IPS-20b (cell line): Measurements from ENCODE around the gene CDYL.

Source experiments
- H3K27ac ChIP-seq: one replicate; pipeline ENCODE4 v1.5.1; 2013; ENCODE audit warnings: low read length
- H3K27me3 ChIP-seq: 2 replicates; pipeline ENCODE4 v1.6.1; 2013; ENCODE audit warnings: mild to moderate bottlenecking, low read length, inconsistent platforms; ENCODE audit not compliant: insufficient read depth
- H3K36me3 ChIP-seq: 2 replicates; pipeline ENCODE4 v1.6.1; 2013; ENCODE audit warnings: low read depth, mild to moderate bottlenecking, inconsistent platforms, low read length, moderate library complexity; ENCODE audit not compliant: insufficient read depth
- H3K4me1 ChIP-seq: 2 replicates; pipeline ENCODE4 v1.6.1; 2013; ENCODE audit warnings: mild to moderate bottlenecking, control low read depth, inconsistent platforms, low read length, moderate library complexity; ENCODE audit not compliant: insufficient read depth
- H3K4me3 ChIP-seq: 2 replicates; pipeline ENCODE4 v1.5.1; 2013; ENCODE audit warnings: mild to moderate bottlenecking, low read length, inconsistent platforms
- H3K9ac ChIP-seq: 2 replicates; pipeline ENCODE4 v1.6.1; 2013; ENCODE audit warnings: low read depth, mild to moderate bottlenecking, inconsistent platforms, low read length, moderate library complexity
- H3K9me3 ChIP-seq: 2 replicates; pipeline ENCODE4 v1.6.1; 2013; ENCODE audit warnings: mild to moderate bottlenecking, low read depth, low read length, inconsistent platforms; ENCODE audit not compliant: insufficient read depth

Gene CDYL

DNA sequence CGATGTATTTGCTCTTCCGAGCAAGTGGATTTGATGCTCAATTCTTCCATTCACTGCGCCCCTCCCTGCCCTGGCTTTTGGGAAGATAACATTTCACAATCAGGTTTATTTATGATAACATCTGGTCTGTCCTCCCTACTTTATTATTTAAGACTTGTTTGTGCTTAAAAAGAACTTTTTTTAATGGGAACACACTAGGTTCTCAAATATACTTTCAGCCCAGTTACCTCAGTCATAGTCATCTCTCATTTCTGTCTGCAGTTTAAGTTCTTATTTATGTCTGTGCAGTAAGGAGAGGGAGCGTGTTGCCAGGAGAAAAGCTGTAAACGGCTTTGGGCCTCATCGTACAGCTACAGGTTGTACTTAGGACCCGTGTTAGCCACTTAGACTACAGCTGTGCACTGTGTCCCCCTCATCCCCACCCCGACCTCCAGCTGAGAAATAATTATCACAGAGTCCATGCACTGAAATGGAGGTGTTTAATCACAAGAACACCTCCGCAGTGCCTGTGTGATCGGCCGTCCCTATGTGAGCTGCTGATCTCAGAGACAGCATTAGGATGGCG is 128.3 kb downstream of the CDYL start:
- no peak overlapping the region for H3K4me3 ChIP-seq
- peaks cover 10% of the 10 kb centered on the region for H3K4me1 ChIP-seq
- H3K9ac ChIP-seq, result no peak overlapping the region
- no peaks in the 10 kb centered on the region for H3K27me3 ChIP-seq
- peaks cover 40% of the 10 kb centered on the region; the same call in 1 of the 2 replicates for H3K36me3 ChIP-seq
- H3K9me3 ChIP-seq, result no peaks in the 10 kb centered on the region
- no peak overlapping the region for H3K27ac ChIP-seq

DNA sequence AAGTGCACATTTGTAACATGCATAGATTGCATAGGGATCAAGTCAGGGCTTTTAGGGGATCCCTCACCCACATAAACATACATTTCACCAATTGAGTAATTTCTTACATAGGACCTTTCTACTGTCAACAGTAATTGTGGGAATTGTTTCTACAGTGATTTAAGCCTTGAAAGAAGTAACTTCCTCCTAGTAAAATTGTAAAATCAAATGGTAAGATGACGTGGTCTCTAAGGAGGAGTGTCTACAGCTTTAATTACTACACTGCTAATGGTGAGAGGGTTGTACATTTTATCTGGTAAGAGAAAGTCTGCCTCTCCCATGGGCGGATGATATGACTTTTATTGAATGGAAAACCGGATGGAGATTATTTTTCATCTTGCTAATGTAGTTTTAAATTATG is 129.6 kb downstream of the CDYL start:
- H3K27me3 ChIP-seq, result no peaks in the 10 kb centered on the region
- no peak overlapping the region for H3K9ac ChIP-seq
- H3K9me3 ChIP-seq, result no peaks in the 10 kb centered on the region
- peaks cover 10% of the 10 kb centered on the region for H3K4me1 ChIP-seq
- no peak overlapping the region for H3K4me3 ChIP-seq
- peaks cover 36% of the 10 kb centered on the region; the same call in 1 of the 2 replicates for H3K36me3 ChIP-seq
- H3K27ac ChIP-seq, result no peak overlapping the region

DNA sequence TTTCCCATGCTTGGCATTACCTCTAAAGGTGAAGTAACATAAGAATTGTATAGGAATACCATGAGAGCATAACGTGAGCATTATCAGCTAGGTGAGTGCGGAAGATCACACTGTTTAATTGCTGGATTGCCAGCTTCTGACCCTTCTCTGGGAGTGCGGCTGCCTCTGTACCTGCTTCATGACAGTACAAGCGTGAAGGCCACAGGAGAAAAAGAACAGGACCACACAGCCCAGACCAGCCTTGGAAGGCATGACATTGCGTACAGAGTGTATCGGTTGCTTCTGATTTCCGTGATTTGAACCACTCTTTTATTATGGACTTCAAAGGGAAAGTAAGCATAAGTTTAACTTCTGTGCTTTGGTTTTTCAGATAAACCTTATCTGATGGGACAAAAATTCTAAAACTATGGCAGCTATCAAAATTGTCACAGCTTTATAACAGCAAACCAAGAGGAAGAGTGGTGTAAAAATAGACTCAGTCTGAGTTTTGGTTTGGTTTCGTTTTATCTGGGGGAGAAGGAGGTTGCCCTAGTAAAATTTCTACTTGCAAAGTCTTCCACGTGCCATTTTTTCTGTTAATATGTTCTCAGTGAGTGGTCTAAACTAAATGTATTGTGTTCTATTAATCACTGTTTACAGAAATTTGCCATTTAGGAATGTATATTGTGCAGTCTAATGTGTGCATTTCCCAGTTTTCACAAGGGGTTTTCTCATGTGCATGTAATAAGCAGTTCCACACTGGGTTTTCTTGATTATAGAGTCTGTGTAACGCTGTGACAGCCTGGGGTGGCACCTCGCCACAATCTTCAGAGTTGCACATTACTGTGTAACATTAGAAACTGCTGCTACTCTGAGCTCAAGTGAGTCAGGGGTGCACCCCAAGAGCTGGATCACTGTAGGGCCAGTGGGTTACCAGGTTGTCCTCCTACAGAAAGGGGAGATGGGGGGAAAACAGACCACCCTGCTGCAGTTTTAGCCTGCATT is 130.4 kb downstream of the CDYL start:
- H3K27ac ChIP-seq, result no peak overlapping the region
- no peak overlapping the region for H3K4me3 ChIP-seq
- peaks cover 10% of the 10 kb centered on the region for H3K4me1 ChIP-seq
- no peak overlapping the region for H3K9ac ChIP-seq
- H3K9me3 ChIP-seq, result no peaks in the 10 kb centered on the region
- H3K27me3 ChIP-seq, result no peaks in the 10 kb centered on the region
- H3K36me3 ChIP-seq, result peaks cover 32% of the 10 kb centered on the region; the same call in 1 of the 2 replicates

DNA sequence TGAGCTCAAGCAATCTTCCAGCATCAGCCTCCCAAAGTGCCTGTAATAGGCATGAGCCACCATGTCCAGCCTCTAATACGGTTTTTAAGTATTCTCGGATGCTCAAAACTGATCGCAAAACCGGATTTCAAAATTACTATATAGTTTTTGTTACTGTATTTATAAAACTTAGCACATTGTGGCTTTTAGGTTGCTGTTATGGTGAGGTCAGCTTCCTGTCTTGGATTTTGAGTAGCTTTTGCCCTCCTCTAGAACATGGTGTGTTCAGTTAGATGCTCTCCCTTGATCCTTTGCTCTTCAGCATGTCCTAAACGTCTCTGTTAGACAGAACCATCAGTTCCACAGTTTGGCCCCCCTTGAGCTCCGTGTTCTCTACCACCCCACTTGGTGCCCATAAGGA is 131.4 kb downstream of the CDYL start:
- peaks cover 10% of the 10 kb centered on the region for H3K4me1 ChIP-seq
- H3K4me3 ChIP-seq, result no peak overlapping the region
- H3K36me3 ChIP-seq, result peaks cover 25% of the 10 kb centered on the region; the same call in 1 of the 2 replicates
- no peaks in the 10 kb centered on the region for H3K9me3 ChIP-seq
- H3K27ac ChIP-seq, result no peak overlapping the region
- H3K27me3 ChIP-seq, result no peaks in the 10 kb centered on the region
- no peak overlapping the region for H3K9ac ChIP-seq

DNA sequence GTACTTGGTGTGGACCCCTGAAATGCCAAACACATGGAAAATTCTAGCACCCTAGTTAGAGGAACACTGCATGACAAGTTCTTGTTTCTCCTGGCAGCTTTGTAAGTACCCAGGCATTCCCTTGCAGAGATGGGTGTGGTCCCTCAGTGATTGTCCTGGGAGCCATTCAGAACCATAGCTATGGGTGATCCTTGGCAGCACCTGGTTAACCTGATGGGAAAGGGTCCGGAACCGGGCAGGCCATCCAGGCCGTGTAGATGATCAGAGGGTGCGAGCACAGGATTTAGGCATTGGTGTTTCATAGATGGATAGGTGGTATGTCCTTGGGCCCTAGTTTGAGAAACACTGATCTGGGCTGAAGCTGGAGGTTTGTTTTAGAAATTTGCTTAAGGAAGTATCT is 131.9 kb downstream of the CDYL start:
- no peak overlapping the region for H3K4me3 ChIP-seq
- H3K9me3 ChIP-seq, result no peaks in the 10 kb centered on the region
- H3K9ac ChIP-seq, result no peak overlapping the region
- H3K27ac ChIP-seq, result no peak overlapping the region
- H3K27me3 ChIP-seq, result no peaks in the 10 kb centered on the region
- H3K36me3 ChIP-seq, result peaks cover 24% of the 10 kb centered on the region; the same call in 1 of the 2 replicates
- H3K4me1 ChIP-seq, result peaks cover 14% of the 10 kb centered on the region

DNA sequence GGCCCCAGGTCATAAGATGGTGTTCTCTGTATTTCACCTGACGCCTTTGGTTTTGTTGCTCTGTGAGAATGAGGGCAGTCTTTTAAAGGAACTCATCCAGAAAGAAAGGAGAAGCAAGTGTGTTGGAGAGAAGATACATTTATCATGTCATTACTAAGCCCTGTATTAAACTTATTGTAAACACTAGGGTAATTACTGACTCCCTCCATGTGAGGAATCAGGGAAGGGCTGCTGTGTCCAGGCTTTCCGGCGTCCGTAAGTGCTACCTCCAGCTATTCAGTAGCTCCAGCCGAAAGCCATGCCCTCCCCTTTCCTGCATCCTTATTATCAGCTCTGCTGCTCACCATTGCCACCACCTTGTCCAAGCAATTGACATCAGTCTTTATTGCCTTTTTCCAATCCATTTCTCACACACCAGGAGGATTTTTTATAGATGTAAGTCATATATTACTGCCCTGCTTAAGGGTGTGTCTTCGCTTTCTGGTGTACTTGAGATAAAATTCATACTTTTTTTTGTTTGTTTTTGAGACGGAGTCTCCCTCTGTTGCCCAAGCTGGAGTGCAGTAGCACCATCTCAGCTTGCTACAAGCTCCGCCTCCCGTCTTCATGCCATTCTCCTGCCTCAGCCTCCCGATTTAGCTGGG is 133.0 kb downstream of the CDYL start:
- Histone ChIP-seq H3K9ac (no peak overlapping the region), H3K27ac (no peak overlapping the region), H3K36me3 (peaks cover 17% of the 10 kb centered on the region; the same call in 1 of the 2 replicates), H3K9me3 (no peaks in the 10 kb centered on the region), H3K27me3 (no peaks in the 10 kb centered on the region), H3K4me3 (no peak overlapping the region), H3K4me1 (peaks cover 23% of the 10 kb centered on the region)

DNA sequence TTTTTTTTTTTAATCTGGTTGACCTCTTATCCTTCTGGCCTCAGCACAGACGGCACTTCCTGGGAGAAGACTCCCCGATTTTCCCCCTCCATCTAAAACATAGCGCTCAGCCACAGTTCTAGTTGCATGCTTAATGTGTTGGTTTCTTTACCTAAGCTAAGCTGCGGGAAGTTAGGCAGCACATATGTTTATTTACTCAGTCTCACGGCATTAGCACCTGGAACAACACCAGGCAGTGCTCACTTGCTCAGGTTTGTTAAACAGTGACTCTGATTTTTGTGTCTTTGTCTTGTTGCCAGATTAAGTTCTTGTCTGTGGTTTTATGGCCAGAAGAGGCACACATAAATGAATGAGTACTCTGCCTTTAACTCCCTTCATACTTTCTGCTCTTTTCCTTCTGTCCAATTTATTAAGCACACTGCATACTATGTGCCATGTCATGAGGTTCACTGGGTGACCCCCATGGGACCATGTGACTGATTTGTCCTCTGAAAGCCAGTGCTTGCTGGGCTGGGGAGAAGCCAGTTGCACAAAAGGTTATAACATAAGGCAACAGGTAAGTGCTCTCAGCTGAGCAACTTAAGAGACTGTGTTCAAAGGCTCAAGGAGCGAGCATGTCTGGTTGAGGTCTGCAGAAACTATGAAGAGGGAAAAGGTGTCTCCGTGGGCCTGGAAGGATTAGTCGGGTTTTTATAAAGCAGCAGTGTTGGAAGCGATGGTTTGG is 134.0 kb downstream of the CDYL start:
- H3K27me3 ChIP-seq, result no peaks in the 10 kb centered on the region
- H3K27ac ChIP-seq, result no peak overlapping the region
- H3K4me3 ChIP-seq, result no peak overlapping the region
- peaks cover 17% of the 10 kb centered on the region; the same call in 1 of the 2 replicates for H3K36me3 ChIP-seq
- peaks cover 31% of the 10 kb centered on the region for H3K4me1 ChIP-seq
- no peaks in the 10 kb centered on the region for H3K9me3 ChIP-seq
- H3K9ac ChIP-seq, result no peak overlapping the region

DNA sequence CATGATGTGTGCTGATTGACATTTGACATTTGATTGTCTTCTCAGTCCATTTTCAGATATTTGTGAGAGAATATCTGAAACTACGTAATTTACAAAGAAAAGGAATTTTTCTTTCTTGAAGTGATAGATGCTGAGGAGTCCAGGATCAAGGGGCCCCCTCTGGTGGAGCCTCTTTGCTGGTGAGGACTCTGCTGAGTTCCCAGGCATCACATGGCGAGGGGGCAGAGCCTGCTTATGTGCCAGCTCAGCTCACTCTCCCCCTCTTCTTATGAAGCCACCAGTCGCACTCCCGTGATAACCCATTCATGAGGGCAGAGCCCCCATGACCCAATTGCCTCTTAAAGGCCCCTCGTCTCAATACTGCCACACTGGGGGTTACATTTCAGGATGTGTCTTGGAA is 136.4 kb downstream of the CDYL start:
- Histone ChIP-seq H3K4me1 (peaks cover 31% of the 10 kb centered on the region), H3K27ac (no peak overlapping the region)

DNA sequence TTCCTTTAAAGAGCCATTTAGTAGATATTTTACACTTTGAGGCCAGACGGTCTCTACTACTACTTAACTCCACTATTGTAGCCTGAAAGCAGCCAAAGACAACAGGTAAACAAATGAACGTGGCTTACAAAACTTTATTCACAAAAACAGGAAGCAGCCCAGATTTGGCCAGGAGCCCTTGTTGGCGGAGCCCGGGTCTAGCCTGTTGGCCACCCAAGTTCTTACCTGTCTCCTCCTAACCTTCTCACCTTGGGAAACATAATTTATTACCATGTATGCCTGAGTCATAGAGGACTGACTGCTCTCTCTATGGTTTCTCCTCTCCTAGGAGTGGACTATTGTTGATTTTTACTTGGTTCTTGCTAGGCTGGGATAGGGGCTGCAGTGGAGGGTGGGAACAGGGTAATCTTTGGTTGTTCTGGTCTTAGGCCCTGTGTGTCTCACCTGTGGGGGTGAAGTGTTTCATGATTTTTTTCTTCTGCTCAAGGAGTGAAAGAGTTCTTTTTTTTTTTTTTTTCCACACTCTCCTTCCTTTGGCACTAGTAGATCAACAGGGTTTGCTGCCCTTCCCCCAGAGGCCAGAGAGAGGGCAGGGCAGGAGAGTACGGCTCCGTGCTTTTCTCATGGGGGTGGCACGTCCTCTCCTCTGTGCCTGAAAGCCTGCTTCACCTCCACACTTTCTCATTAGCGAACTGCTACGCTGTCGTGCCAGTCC is 137.7 kb downstream of the CDYL start:
- Histone ChIP-seq H3K36me3 (0 out of 2 replicates have a peak, but pooled peaks cover 4% of the 10 kb centered on the region), H3K9me3 (no peaks in the 10 kb centered on the region), H3K27me3 (no peaks in the 10 kb centered on the region), H3K4me1 (peaks cover 21% of the 10 kb centered on the region; the same call in 1 of the 2 replicates), H3K27ac (no peak overlapping the region), H3K4me3 (no peak overlapping the region), H3K9ac (no peak overlapping the region)

More for the DNA sequence above, 136.4 kb downstream of the CDYL start:
- H3K9me3 ChIP-seq, result no peaks in the 10 kb centered on the region
- H3K9ac ChIP-seq, result no peak overlapping the region
- no peak overlapping the region for H3K4me3 ChIP-seq
- 0 out of 2 replicates have a peak, but pooled peaks cover 7% of the 10 kb centered on the region for H3K36me3 ChIP-seq
- H3K27me3 ChIP-seq, result no peaks in the 10 kb centered on the region

DNA sequence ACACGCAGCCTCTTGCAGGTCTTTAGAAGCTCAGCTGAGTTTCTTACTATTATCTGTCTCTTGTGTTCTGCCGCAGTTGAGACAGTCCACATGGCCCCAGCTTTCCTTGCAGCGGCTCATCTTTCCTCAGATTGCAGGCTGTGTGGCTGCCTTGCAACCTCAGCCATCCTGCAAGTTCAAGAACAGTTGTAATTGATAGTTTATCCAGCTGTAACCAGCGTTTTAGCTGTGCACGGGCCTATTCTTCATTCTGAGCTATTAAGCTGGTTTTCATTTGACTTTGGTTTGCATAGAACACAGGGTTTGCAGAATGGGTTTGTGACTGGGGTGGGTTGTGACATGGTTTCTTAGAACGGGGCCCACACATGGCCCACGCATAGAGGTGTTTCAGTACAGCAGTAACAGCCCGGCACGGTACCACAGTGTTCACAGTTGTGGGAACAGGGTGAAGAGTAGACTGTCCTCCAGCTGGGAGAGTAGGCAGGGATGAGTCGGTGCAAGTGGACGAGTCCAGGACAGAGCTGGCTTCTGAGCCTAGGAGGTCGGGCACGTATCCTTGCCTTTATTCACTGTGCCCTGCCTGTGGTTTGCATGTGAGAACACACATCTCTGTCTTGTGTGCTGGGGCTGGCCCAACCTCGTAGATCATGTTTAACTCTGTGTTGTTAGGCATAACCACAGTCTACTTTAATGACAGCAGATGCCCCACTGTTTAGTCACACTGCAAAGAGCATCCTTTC is 138.4 kb downstream of the CDYL start:
- H3K4me3 ChIP-seq, result no peak overlapping the region
- no peak overlapping the region for H3K27ac ChIP-seq
- no peaks in the 10 kb centered on the region for H3K36me3 ChIP-seq
- peaks cover 21% of the 10 kb centered on the region; the same call in 1 of the 2 replicates for H3K4me1 ChIP-seq
- no peaks in the 10 kb centered on the region for H3K9me3 ChIP-seq
- H3K27me3 ChIP-seq, result no peaks in the 10 kb centered on the region
- no peak overlapping the region for H3K9ac ChIP-seq
